ENCODE measurements around the gene NSUN7.

DNA sequence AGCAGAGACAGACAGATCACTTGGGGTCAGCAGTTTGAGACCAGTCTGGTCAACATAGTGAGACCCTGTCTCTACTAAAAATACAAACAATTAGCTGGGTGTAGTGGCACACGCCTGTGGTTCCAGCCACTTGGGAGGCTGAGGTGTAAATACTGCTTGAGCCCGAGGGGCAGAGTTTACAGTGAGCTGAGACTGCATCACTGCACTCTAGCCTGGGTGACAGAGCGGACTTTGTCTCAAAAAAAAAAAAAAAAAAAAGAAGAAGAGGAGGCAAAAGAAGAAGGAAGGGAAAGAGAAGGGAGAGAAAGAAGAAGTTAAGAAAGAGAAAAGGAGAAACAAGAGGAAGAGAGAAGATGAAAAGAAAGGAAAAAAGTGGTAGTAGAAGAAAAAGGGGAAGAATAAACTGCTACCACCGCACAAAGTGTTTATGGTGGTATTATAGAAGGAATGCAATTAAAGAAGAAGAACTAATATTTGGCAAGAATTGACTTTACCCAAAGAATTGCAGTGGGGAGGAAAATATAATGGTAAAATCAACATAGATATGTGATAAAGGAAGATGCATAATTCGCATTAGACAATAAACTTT is 19.6 kb upstream of the NSUN7 start:
- TF ChIP-seq, protein P1, sequence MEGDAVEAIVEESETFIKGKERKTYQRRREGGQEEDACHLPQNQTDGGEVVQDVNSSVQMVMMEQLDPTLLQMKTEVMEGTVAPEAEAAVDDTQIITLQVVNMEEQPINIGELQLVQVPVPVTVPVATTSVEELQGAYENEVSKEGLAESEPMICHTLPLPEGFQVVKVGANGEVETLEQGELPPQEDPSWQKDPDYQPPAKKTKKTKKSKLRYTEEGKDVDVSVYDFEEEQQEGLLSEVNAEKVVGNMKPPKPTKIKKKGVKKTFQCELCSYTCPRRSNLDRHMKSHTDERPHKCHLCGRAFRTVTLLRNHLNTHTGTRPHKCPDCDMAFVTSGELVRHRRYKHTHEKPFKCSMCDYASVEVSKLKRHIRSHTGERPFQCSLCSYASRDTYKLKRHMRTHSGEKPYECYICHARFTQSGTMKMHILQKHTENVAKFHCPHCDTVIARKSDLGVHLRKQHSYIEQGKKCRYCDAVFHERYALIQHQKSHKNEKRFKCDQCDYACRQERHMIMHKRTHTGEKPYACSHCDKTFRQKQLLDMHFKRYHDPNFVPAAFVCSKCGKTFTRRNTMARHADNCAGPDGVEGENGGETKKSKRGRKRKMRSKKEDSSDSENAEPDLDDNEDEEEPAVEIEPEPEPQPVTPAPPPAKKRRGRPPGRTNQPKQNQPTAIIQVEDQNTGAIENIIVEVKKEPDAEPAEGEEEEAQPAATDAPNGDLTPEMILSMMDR (conservative IDR thresholded peaks at IDR 0.05 in 1 of 2, IDR thresholded peaks at IDR 0.05 in 1 of 2; ENCODE audit: low read depth in 1 of 2, low read length in 2 of 2): no peak
- no peak for TF ChIP-seq EZH2 (IDR thresholded peaks at IDR 0.05; ENCODE audit: low read length, missing control alignments)

Measured in fibroblast of lung (primary cell).